GM19468 (cell line): ENCODE measurements around the gene GBGT1.
"Not testable (repeated sequence)": the region's sequence is repeated elsewhere in the genome, so short reads cannot be mapped to it uniquely, and the experiment has no call there.

Experiments used
- ATAC-seq: cut with Tn5 transposase; IDR thresholded peaks from one replicate; pipeline ENCODE4 v1.9.1; 2021; ENCODE audit warnings: mild to moderate bottlenecking, moderate library complexity, moderate number of reproducible peaks; ENCODE audit not compliant: unreplicated experiment; ENCODE audit errors: extremely low read depth

GBGT1 gene

GRCh38 chr9:133199648-133200321, 36.1 kb upstream of the GBGT1 start:
- ATAC-seq = no peak

- no peak for ATAC-seq
These were observed 31.3 kb upstream of the GBGT1 start for GRCh38 chr9:133195029-133195428.

GRCh38 chr9:133194597-133194996, 30.9 kb upstream of the GBGT1 start:
- ATAC-seq = no peak

DNA sequence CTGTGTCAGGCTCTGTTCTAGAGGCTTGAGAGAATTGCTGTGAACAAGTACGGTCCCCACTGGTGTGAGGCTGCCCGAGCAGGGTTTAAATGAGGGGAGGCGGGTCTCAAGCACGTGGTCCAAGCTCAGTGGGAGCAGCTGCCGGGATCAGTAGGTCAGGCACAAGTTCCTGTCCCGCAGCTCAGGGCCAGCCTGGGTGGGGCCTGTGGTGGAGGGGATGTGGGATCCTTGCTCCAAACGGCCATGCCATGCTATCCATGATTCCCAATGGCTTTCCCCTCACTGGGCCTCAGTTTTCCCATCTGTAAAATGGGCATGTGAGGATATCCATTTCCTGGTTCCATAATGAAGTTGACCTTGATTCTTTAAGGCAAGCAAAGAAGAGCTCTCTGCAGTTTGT, 28.3 kb upstream of the GBGT1 start:
- ATAC-seq = no peak

DNA sequence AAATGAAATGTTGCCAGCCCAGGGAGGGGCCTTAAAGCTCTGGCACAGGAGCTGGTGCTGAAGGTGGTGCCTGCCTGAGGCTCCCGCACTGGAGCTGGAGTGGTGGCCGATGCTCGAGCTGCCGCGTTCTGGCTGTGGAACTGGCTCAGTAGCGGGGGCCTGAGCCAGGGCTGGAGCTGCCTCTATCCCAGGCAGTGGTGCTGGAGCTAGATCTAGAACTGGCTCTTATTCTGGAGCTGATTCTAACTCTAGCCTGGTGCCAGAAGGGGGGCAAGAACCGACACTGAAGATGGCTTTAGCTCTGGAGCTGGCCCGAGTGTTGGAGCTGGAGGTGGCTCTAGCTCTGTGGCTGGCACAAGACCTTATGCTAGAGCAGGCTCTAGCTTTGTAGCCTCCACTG, 26.1 kb upstream of the GBGT1 start:
- ATAC-seq = no peak

GRCh38 chr9:133188843-133189180, 25.1 kb upstream of the GBGT1 start:
- ATAC-seq = no peak

DNA sequence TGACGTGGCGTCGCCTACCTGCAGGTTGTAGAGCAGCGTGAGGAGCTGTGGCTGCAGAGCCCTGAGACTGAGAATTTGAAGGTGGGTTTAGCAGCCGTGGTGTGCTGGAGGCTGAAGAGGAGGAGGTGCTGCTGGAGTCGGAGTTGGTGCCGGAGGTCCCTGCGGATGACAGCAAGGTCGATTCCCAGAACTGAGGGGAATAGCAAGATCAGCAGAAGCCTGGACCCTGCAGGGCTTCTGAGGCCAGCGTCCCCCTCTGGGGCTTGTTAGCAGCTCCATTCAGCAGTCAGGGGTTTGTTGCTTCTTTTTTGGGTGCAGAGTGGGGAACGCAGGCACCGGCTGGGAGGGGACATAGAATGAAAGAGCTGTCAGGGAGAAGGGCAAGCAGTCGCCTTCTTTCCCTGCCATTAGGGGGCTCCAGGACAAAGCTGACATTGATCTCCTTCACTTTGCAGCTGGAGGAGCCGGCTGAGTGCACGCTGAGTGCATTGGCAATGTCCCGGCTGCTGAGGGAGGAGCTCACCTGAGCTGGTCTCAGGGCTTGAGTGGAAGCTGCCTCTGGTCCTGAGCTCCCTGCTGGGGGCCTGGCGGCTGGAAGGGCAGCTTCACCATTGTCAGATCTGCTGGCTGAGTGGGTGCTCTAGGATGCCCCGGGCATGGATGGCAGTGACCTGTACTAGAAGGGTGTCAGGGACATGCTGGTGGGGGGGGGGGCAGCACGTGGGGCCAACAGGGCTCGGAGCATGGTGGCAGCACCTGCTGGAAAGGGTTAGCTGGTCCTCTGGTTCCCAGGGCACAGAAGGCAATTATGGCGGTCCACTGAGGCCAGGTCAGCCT, 24.5 kb upstream of the GBGT1 start:
- ATAC-seq = no peak

DNA sequence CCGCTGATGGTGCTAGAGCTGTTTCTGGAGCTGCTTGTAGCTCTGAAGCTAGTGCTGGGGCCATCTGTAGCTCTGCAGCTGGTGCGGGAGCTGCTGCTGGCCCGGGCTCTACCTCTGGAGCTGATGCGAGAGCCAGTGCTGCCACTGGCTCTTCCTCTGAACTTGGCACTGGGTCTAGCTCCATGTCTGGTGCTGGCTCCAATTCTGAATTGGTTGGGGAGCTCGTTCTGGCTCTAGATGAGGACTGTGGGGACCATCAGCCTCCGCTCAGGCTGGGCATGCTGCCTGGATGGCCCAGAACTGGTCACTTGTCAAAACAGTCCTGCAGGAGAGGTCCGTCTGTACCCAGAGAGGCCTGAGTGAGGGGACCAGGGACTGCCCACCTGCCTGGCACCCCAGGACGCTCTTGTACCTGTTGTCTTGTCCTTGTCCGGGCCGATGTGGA, 23.9 kb upstream of the GBGT1 start:
- ATAC-seq = no peak

DNA sequence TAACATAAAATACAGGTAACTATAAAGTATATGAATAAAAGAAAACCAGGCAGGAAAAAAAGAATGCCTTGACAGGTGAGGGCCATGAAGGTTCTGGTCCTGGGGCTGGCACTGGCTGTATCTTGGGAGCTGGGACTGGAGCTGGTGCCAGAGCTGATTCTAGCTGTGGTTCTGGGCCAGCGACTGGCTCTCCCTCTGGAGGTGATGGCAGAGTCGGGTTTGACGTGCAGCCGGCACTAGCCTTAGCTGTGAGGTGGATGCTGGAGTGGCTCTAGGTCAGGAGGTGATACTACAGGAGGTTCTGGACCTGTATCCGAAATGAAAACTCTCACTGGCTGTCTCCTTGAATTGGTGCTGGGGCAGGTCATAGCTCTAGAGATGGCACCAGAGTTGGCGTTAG, 23.0 kb upstream of the GBGT1 start:
- no peak for ATAC-seq

- ATAC-seq = no peak
These were observed 21.3 kb upstream of the GBGT1 start for GRCh38 chr9:133184971-133185370.

- no peak for ATAC-seq
These were observed 18.4 kb upstream of the GBGT1 start for GRCh38 chr9:133182151-133182550.

DNA sequence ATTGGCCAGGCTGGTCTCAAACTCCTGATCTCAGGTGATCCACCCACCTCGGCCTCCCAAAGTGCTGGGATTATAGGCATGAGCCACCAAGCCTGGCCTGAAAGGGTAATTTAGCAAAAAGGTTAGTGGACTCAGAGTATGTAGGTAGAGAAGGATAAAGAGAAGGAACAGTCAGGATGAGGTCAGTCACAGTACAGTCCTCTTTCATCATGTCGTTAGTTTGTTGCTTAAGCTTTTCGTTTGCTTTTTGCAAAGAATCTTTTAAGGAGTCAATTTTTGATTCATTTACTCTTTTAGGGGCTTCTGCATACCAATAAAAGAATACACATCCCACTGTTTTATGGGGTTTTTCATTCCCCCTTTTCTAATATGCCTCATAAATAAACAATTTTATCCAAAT, 17.8 kb upstream of the GBGT1 start:
- ATAC-seq = no peak

DNA sequence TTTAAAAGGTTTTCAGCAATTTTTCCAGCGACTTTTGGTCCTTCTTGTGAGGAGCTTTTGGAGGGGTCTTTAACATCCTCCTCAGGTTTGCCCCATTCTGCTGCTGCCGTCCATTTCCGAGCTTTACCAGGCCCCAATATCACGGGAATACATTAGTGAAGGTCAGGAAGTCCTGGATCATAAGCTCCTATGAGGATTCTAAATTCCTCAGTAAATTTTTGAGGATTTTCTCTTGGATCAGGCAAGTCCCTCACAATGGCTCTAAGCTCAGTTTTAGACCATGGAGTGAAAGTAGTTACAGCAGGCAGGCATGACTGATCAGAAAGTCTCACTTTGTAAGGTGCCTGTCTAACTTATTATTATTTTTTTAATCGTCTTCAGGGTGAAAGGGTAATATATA, 17.2 kb upstream of the GBGT1 start:
- ATAC-seq = no peak

GRCh38 chr9:133173056-133173455, 9.3 kb upstream of the GBGT1 start:
- ATAC-seq = no peak

DNA sequence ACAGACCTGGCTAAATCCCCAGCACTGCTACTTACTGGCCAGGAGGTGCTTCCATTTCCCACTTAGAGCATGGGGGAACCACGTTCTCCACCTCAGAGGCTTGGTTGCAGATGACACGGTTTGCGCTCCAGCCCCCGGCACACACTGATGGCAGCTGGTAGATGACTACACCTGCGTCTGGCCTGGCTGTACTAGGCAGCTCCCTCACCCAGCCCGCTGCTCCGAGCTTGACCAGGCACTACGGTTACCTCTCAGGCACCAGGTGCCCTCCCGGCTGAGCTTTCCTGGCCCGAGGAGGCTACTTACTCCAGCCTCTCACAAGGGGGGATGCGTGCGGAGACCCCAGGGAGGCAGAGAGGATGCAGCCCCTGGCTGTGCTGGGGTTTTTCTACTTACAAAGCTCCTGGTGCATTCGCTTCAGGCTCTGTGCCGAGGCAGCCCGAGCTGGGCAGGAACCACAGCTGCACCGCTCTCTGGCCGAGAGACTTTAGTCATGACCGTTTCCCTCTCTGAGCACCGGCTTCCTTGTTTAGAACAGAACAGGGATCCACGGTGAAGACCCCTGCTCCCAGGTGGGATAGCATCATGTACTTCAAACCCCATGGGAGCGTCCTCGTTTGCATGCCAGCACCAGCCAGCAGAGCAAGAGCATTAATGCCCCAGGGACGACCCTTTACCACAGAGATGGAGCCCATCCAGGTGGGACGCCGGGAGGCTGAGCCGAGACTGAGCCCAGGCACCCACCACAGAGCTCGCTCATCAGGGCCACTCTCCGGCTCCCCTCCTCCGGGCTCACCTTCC, 7.6 kb upstream of the GBGT1 start:
- ATAC-seq = no peak

- ATAC-seq = no peak
These were observed 7.0 kb upstream of the GBGT1 start for GRCh38 chr9:133170716-133171115.

GRCh38 chr9:133169687-133170086, 6.0 kb upstream of the GBGT1 start:
- ATAC-seq = not testable (repeated sequence)

GRCh38 chr9:133169102-133169501, 5.4 kb upstream of the GBGT1 start:
- no peak for ATAC-seq

GRCh38 chr9:133168432-133168831, 4.7 kb upstream of the GBGT1 start:
- no peak for ATAC-seq

- ATAC-seq = no peak
These were observed 4.1 kb upstream of the GBGT1 start for GRCh38 chr9:133167769-133168168.

DNA sequence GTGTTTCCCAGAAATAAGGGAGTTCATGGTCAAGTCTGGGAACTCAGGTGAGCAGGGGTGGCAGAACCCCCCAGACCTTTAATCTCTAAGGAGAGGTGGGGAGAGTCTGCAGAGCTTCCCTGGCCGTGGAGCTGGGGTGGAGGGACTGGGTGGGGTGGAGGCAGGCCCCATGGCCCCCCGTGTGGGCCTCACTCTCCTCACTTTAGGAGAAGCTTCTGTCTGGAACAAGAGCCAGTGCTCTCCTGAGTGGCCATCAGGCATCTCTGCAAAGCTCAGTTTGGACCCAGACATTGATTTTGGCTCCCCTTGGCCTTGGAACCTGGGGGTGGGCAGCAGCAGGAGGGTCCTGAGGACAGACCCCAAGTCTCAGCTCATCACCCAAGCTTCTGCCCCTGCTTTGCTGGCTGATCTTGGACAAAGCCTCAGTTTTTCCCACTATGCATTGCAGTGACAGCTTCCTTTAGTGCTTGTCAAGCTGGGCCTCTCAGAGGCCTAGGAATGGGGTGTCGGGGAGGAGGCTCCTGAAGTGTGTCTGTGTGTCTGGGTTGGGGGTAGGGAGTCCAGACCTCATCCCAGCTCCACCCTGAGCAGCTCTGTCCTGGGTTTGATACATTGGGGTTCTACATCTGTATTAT, 3.5 kb upstream of the GBGT1 start:
- no peak for ATAC-seq
